Thyroid gland (tissue), 4 donors: ENCODE measurements around the gene FBLN1.

Experiments used
- CTCF ChIP-seq, 6 experiments: fragments of 200-600 bp in 3 of 6; fragments of 450-650 bp in 3 of 6; sonication (generic) in 3 of 6; IDR thresholded peaks; one replicate each; pipeline ENCODE4 v1.5.1; 2016 to 2019; ENCODE audit warnings: antibody characterized with exemption in 6 of 6, mild to moderate bottlenecking in 2 of 6, inconsistent platforms in 1 of 6, moderate library complexity in 1 of 6
- POLR2A ChIP-seq, 2 donors: fragments of 450-650 bp; IDR thresholded peaks; one replicate each; pipeline ENCODE4 v1.6.1; 2017; ENCODE audit warnings: antibody characterized with exemption in 2 of 2, mild to moderate bottlenecking in 2 of 2, moderate library complexity in 1 of 2

GRCh38 chr22:45598596-45599217 lies 96.0 kb downstream of the FBLN1 start:
- TF ChIP-seq CTCF (IDR thresholded peaks at IDR 0.05) (no peak), POLR2A (IDR thresholded peaks at IDR 0.05) (no peak)
